Chondrocyte (in vitro differentiated cells): ENCODE results near the gene KCTD21. TPM values are rescaled to one million over a fixed set of nuclear protein-coding genes. Genes with fewer than 3 reads are reported as not detected.

Experiments
- DNase-seq: peaks from one replicate; pipeline ENCODE4 v3.0.0; 2021; ENCODE audit warnings: mixed read lengths, low spot score
- H3K27ac Mint-ChIP-seq: one replicate; pipeline ENCODE4 v1.8.0; 2021; ENCODE audit warnings: mild to moderate bottlenecking, moderate library complexity, mixed read lengths; ENCODE audit not compliant: unreplicated experiment
- H3K27me3 Mint-ChIP-seq: 2 replicates; pipeline ENCODE4 v1.8.0; 2021; ENCODE audit warnings: low read depth, mixed read lengths
- H3K36me3 Mint-ChIP-seq: 2 replicates; pipeline ENCODE4 v1.8.0; 2021; ENCODE audit warnings: low read depth, mixed read lengths
- H3K4me1 Mint-ChIP-seq: 2 replicates; pipeline ENCODE4 v1.8.0; 2021; ENCODE audit warnings: low read depth, mild to moderate bottlenecking, mixed read lengths
- H3K4me3 Mint-ChIP-seq: one replicate; pipeline ENCODE4 v1.8.0; 2021; ENCODE audit warnings: mild to moderate bottlenecking, moderate library complexity, mixed read lengths; ENCODE audit not compliant: unreplicated experiment
- H3K9me3 Mint-ChIP-seq: 2 replicates; pipeline ENCODE4 v1.8.0; 2021; ENCODE audit warnings: low read depth, mixed read lengths
- CTCF ChIP-seq: fragments of 200-600 bp; sonication (generic); IDR thresholded peaks from 2 replicates; pipeline ENCODE4 v1.5.0; 2021; ENCODE audit warnings: antibody characterized with exemption, mild to moderate bottlenecking, moderate library complexity
- total RNA-seq: library from RNA; stranded (reverse); gene quantifications from 3 replicates; pipeline ENCODE4 v1.2.1, GENCODE V29; 2021

The KCTD21 gene
- total RNA-seq, 1 donor from 2014 or later, result 15.2 TPM

GRCh38 chr11:78230161-78230877 lies 41.9 kb upstream of the KCTD21 start:
- Mint-ChIP-seq H3K27ac (no peak overlapping the region), H3K4me3 (no peak overlapping the region), H3K9me3 (no peaks in the 10 kb centered on the region), H3K36me3 (peaks cover 2% of the 10 kb centered on the region), H3K4me1 (peaks cover 6% of the 10 kb centered on the region), H3K27me3 (no peaks in the 10 kb centered on the region)
- DNase-seq, result no peak
- TF ChIP-seq CTCF, result no peak

GRCh38 chr11:78229106-78229505 lies 40.7 kb upstream of the KCTD21 start:
- no peak for DNase-seq
- H3K4me1 Mint-ChIP-seq, result peaks cover 6% of the 10 kb centered on the region
- TF ChIP-seq CTCF, result no peak
- no peak overlapping the region for H3K27ac Mint-ChIP-seq
- no peaks in the 10 kb centered on the region for H3K9me3 Mint-ChIP-seq
- H3K27me3 Mint-ChIP-seq, result no peaks in the 10 kb centered on the region
- peaks cover 11% of the 10 kb centered on the region for H3K36me3 Mint-ChIP-seq
- no peak overlapping the region for H3K4me3 Mint-ChIP-seq

GRCh38 chr11:78228467-78228866 lies 40.0 kb upstream of the KCTD21 start:
- no peak overlapping the region for H3K4me3 Mint-ChIP-seq
- no peak overlapping the region for H3K27ac Mint-ChIP-seq
- H3K36me3 Mint-ChIP-seq, result peaks cover 14% of the 10 kb centered on the region
- no peak for DNase-seq
- no peaks in the 10 kb centered on the region for H3K9me3 Mint-ChIP-seq
- TF ChIP-seq CTCF, result peak; percentile 79
- peaks cover 6% of the 10 kb centered on the region for H3K4me1 Mint-ChIP-seq
- no peaks in the 10 kb centered on the region for H3K27me3 Mint-ChIP-seq

GRCh38 chr11:78227921-78228320 lies 39.5 kb upstream of the KCTD21 start:
- peaks cover 15% of the 10 kb centered on the region for H3K36me3 Mint-ChIP-seq
- no peak for TF ChIP-seq CTCF

GRCh38 chr11:78226684-78227680 lies 38.6 kb upstream of the KCTD21 start:
- H3K27me3 Mint-ChIP-seq, result no peaks in the 10 kb centered on the region
- no peak for TF ChIP-seq CTCF
- H3K4me1 Mint-ChIP-seq, result no peaks in the 10 kb centered on the region
- no peaks in the 10 kb centered on the region for H3K9me3 Mint-ChIP-seq
- peaks cover 15% of the 10 kb centered on the region for H3K36me3 Mint-ChIP-seq
- no peak overlapping the region for H3K27ac Mint-ChIP-seq
- no peak overlapping the region for H3K4me3 Mint-ChIP-seq
- no peak for DNase-seq

More at GRCh38 chr11:78227921-78228320, 39.5 kb upstream of the KCTD21 start:
- no peak for DNase-seq
- Mint-ChIP-seq H3K9me3 (no peaks in the 10 kb centered on the region), H3K4me3 (no peak overlapping the region), H3K27ac (no peak overlapping the region), H3K4me1 (peaks cover 6% of the 10 kb centered on the region), H3K27me3 (no peaks in the 10 kb centered on the region)
